Measurements from ENCODE around the gene PLSCR1. TPM values are rescaled to one million over a fixed set of nuclear protein-coding genes. Genes with fewer than 3 reads are reported as not detected.

PLSCR1 gene
- total and polyA plus RNA-seq, 9 of the 15 experiments (the other 6 are each of a cell fraction or from before 2014, with no cell fraction given): 40.6 to 122 (median 69.1) TPM

- TF ChIP-seq KDM4B (IDR thresholded peaks at IDR 0.05; ENCODE audit: borderline replicate concordance in 2 of 2, low read depth in 1 of 2): no peak
- no peak for TF ChIP-seq HNRNPK (IDR thresholded peaks at IDR 0.05; ENCODE audit: low read depth, low read length, poor library complexity, severe bottlenecking)
- no peak for TF ChIP-seq KAT7 (CRISPR knock-in tag; IDR thresholded peaks at IDR 0.05; ENCODE audit: borderline replicate concordance)
- TF ChIP-seq FOXJ3 (CRISPR knock-in tag; IDR thresholded peaks at IDR 0.05): no peak
- no peak for TF ChIP-seq RERE (CRISPR knock-in tag; IDR thresholded peaks at IDR 0.05; ENCODE audit: borderline replicate concordance)
- TF ChIP-seq GABPB2 (CRISPR knock-in tag; conservative IDR thresholded peaks at IDR 0.05): no peak
- no peak for TF ChIP-seq ZNF143 (CRISPR knock-in tag; IDR thresholded peaks at IDR 0.05)
- TF ChIP-seq ZNF592 (IDR thresholded peaks at IDR 0.05): peak; percentile 39; the same call in 1 of the 2 replicates
- TF ChIP-seq ARID3A (IDR thresholded peaks at IDR 0.05; ENCODE audit: borderline replicate concordance, low read depth, low read length): no peak
- TF ChIP-seq ZNF395 (CRISPR knock-in tag; IDR thresholded peaks at IDR 0.05): peak; percentile 35; the same call in 1 of the 2 replicates
- no peak for TF ChIP-seq IFI16 (CRISPR knock-in tag; IDR thresholded peaks at IDR 0.05)
- peak; percentile 97 for TF ChIP-seq ZNF24 (IDR thresholded peaks at IDR 0.05)
- TF ChIP-seq KDM1A (IDR thresholded peaks at IDR 0.05): no peak
- peak; percentile 60 for TF ChIP-seq ZFP36 (IDR thresholded peaks at IDR 0.05; ENCODE audit: low read depth, low read length, partially characterized antibody)
- no peak for TF ChIP-seq CHD2 (IDR thresholded peaks at IDR 0.05; ENCODE audit: low read depth, low read length)
These were observed 9.8 kb upstream of the PLSCR1 start (continued) for GRCh38 chr3:146554151-146554760.

Data from K562 (cell line).